NCI-H82 treated with DMSO at 0.1 percent for 48 hours (cell line): ENCODE data around the gene KLK12.

Experiments used
- DNase-seq: peaks from one replicate; lab custom pipeline; 2025; ENCODE audit not compliant: unreplicated experiment; lab: John Stamatoyannopoulos, UW

Gene KLK12

DNA sequence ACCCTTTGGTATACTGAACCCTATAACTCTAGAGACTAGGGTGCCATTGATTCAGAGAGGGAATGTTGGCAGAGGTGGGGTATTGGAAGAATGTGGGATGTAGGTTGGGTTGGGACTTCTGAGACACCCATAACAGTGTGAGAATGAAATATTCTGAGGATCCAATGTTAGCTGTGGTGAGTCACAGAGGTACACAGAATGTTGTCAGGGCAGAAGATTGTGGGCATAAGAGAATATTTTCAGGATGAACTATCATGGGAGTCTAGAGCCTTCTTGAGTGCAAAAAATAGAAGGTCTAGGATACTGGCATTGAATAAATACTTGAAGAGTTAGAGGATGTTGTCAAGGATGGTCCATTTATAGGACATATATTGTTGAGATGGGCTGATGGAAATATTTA lies 21.1 kb upstream of the KLK12 start:
- DNase-seq: no peak

DNA sequence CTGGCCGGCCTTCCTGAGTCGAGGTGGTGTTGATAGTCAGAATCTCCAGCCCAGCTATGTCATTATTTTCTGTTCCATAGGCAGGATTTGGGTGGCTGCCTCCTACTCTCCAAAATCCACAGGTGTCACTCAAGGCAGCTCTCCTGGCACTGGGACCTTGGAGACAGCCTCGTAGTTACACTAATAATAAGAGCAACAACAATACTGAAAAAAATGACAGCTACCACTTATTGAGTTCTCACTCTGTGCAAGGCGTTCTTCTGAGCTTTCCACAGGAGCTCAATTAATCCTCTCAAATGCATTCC lies 12.2 kb upstream of the KLK12 start:
- DNase-seq: no peak

DNA sequence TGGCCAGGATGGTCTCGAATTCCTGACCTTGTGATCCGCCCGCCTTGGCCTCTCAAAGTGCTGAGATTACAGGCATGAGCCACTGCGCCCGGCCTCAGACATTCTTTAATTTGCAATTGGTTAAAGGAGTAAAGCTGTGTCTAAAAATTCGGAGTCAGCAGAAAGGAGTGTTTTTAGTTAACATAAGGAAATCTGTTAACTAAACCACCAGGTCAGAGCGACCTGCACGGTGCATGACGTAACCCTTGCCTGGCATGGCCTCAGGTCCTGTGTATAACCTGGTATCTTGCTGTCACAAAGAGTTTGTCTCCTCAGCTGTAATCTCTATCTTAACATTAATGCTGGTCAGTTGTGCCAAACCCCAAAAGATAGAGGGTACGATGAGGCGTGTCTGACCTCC lies 9.5 kb upstream of the KLK12 start:
- DNase-seq: no peak

DNA sequence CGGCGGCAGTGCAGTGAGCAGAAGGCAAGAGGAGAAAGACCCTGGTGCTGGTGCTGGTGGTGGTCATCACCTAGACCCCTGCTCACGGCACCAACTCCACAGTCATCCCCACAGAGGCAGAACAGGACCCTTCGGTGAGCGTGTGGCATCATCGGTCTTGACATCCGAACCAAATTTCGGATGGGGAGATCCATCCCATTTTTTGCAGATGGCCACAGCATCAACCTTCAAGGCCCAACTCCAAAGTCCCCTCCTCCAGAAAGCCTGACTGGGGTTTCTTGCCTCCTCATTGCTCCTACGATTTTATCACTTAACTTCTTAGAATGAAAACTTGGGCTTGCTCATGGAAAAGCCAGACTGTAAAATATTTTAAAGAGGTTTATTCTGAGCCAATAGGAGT lies 8.7 kb upstream of the KLK12 start:
- DNase-seq: no peak

DNA sequence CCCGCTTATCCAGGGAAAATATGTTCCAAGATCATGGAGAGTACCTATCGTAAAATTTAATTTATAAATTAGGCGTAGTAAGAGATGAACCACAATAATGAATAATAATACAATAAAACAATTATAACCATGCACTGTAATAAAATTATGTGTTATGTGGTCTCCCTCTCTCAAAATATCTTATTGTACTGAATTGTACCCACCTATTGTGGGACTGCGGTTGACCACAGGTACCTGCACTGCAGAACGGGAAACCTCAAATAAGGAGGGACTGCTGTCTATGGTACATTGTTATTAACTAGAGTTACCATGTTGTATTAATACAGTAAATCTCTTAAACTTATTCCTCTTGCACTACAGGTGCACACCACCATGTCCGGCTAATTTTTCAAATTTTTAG lies 5.3 kb upstream of the KLK12 start:
- DNase-seq: no peak

DNA sequence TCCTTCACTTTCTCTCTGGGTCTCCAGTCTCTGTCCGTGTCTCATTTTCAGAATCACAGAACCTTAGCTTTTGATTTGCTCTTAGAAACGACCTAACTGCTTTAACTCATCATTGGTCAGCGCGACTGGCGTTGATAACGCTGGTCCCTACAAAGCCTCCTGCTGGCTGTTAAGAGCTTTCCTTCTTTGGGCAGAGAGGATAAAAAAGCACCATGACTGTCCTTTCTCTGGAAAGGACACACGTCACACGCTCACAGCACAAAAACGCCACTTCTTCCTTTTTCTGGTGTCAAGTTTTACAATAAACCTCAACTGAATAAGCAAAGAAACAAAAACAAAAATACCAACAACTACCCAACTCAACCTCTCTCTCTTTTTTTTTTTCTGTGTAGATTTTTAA lies 1.7 kb upstream of the KLK12 start:
- DNase-seq: no peak

DNA sequence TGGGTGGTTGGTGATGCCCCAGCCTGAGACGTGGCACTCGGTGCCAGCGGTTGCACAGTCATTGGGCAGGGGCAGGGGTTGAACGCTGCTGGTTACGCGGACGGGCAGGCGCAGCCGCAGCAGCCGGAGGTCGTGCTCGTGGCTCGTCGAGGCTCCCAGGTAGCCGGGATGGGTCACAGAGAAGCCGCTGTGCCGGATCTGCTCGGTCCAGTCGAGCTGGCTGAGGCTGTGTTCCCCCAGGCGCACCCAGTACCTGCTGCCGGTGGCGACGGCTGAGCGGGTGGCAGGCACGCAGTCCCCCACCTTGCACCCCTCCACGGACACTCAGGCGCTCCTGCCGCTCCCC lies 2.9 kb downstream of the KLK12 start:
- DNase-seq: no peak

DNA sequence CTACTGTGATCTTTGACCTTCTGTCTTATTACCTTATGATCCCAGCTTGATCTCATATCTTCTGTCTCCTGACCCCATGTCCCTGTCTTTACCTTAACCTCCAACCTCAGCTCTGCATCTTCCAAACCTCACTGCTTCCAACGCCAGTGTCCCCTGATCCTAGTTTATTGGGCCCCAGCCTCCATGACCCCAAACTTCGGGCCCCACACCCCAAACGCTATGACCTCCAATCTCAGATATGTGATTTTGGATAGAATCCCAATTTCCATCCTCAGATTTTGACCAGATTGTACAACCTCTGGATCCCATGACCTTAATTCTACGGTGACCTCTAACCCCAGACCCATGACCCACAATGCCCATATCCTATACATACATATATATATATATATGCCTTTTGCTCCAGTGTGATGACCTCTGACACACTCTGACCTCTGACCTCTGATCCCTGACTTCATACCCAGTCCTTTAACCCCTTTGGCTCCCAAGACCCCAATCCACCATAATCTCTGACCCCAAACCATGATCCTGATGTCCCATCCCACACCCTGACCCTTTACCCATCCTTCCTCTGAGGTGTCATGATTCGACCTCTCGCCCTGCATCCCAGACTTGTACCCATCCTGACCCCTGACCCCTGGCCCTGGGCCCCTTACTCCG lies 3.5 kb downstream of the KLK12 start:
- no peak for DNase-seq

DNA sequence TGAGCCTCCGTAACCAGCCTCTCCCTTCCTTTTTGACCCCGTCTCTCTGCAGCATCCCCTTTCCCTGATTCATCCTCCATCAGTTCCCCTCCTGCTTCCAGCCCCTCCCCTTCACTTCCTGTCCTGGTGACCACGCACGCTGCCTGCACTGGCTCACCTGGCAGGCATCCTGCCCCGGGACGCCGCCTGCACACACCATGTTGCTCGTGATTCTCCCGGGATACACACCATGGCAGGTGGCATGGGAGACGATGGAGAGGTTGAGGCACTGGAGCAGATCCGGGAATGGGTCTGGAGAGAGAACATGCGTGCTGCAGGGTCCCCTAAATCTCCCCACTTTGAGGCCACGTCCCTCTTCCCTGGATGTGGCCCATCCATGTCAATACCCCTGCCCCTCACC lies 4.2 kb downstream of the KLK12 start:
- no peak for DNase-seq

DNA sequence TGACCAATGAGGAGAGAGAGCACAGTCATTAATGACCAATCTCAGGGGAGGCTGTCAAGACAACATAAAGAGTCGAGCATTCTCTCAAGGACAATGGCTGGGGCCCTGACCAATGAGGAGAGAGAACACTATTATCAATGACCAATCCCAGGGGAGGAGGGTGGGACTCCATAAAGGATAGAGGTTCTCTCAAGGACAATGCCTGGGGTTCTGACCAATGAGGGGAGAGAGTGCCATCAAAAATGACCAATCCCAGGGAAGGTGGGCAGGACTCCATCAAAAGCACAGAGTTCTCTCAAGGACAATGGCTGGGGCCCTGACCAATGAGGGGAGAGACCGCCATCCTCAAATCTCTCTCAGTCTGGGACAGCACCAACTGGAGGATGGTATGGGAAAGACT lies 5.1 kb downstream of the KLK12 start:
- DNase-seq: no peak

DNA sequence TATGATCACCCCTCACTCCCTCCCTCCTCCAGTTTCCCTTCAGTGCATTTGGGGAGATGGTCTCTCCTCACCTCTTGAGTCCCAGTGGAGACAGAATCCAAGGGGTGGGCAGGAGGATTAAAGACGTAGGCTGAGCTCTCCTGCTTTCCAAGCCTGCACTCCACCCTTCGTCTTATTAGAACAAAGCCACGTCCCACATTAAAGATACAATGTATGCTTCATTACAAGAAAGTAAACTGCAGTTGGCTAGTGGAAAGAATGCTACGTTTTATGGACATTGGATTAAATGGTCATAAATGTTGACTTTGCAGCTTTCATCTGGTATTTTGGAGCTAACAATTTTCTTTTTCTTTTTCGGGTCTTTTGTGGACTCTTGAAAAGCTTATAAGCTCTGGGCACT lies 6.9 kb downstream of the KLK12 start:
- DNase-seq: no peak

DNA sequence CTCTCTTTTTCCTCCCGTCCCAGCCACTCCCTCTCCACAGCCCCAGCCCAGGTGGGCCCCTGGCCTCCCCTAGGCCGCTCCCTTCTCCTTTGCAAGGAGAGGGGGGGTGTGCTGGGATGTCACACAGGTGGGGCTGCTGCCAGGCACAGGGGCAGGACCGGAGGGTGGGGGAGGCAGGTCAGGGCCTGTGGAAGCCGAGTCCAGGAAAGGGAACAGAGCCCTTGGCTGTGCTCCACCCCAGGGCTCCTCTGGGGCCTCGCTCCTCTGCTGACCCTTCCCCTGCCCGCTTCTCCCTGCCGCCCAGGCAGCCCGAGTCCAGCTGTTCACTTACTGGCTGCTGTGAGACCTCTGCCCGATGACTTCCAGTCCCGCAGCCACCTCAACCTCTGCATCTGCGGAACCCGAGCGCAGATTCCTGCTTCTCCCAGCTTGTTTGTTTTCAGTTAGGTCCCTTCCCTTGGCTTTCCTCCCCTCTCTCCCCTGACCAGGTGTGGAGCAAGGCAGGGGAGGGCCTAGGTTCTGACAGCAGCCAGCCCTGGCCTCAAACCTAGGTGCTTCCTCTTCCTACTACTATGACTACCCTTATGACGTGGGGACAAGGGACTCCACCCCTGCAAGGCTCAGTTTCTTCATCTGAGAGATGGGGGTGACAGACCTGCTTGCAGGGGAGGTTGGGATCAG lies 7.5 kb downstream of the KLK12 start:
- no peak for DNase-seq

DNA sequence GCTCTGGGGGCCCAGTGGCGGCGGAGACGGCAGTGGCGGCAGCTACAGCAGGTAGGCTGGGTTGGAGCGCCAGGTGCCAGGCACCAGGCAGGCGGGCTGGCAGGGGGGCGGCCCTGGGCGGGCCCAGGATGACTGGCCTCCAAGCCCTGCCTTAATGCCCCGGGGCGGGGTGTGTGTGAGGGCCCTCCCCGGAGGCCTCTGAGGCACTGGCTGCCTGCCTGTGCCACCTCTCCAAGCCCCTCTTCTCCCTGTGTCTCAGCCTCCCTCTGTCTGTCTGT lies 8.3 kb downstream of the KLK12 start, which contains the start of gene KLK11:
Gene KLK11, minus strand, starts transcription at position 63 of the 278 bp plus-strand sequence. CDS start 985 bp downstream, outside the sequence.
- no peak for DNase-seq

DNA sequence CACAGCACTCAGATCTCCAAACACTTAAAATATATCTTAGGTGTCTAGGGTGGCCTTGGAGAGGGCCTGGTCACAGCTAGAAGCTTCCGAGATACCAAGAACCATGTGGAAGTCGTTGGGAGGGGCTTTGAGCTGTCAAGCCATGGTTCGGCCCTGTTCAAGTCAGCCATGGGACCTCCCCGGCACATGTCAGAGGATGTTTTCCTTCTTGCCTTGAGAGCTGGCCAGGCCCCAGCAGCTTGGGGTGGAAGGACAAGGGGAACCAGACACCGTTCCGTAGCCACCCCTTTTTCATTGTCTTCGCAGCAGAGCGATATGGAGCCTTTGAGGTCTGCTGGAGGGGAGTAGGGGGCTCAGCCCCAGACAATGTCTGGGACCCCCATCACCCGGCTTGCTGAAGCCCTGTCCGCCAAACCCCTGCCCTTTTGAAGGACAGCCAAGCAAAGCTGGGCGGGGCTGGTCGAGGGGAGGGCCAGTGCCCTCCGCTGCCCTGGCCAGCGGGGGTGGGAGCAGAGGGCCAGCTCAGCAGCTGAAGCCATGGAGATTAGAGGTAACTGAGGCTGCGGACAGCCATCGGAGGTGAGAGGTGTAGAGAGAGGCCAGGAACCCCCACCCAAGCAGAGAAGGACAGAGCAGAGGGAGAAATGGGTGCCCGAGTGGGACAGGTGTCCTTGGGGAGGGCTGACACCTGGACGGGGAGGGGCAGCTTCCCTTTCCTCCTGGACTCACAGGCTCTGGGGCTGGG lies 8.8 kb downstream of the KLK12 start:
- no peak for DNase-seq

DNA sequence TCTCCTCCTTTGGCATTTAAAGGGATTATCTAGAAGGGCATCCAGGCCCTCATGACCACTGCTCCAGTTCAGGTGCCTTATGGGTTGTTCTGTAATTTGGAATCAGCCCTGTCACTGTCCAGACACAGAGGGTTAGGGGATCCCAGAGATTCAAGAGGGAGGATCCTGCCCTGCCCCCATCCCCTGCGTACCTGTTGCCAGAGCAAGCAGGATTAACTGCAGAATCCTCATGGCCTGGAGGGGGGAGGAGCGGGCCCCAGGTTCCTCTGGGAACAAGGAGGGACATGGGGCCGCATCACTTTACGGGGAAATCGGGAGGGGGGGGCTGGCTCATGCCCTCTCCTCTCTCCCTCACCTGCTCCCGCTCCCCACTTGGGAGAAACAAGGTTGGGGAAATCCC lies 9.4 kb downstream of the KLK12 start:
- no peak for DNase-seq

DNA sequence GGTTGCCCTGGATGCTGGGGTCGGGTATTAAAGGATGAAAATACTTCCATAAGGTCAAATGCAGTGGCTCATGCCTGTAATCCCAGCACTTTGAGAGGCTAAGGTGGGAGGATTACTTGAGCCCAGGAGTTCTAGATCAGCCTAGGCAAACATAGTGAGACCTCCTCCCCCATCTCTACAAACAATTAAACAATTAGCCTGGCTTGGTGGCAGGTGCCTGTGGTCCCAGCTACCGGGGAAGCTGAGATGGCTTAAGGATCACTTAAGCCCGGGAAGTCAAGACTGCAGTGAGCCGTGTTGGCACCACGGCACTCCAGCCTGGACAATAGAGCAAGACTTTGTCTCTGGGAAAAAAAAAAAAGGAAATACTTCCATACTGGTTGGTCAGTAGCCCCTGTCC lies 9.9 kb downstream of the KLK12 start:
- no peak for DNase-seq

DNA sequence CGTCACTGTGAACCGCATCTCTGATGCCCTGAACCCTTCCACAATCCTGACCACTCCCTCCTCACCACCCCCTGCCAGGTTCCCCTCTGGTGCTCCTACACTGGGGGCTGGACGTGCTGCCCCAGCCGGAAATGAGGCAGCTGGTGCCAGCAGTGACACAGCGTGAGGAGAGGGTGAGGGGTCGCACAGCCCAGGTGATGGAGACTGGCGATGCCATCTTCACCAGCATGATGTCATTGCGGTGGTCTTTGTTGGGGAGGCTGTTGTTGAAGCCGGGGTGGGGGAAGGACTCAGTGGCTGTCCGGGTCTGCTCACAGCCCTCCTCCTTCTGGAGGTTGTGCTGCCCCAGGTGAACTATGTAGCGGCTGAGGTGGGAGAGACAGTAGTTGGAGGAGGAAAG lies 10.9 kb downstream of the KLK12 start:
- DNase-seq: no peak

DNA sequence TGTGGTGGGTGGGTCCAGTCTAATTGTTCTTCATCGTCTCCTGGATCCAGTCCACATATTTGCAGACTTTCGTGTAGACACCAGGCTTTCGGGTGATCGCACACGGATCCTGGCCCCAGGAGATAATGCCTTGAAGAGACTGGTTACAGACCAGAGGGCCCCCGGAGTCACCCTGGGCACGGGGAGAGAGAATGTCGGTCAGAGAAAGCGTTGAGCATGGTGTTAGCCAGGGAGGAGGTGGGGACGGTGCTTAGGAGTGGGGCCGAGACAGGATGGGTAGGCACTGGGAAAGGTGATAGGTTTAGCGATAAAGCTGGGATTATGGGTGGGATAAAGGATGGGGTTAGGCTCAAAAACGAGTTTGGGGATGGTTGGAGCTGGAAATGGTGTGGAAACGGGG lies 12.3 kb downstream of the KLK12 start:
- DNase-seq: no peak

DNA sequence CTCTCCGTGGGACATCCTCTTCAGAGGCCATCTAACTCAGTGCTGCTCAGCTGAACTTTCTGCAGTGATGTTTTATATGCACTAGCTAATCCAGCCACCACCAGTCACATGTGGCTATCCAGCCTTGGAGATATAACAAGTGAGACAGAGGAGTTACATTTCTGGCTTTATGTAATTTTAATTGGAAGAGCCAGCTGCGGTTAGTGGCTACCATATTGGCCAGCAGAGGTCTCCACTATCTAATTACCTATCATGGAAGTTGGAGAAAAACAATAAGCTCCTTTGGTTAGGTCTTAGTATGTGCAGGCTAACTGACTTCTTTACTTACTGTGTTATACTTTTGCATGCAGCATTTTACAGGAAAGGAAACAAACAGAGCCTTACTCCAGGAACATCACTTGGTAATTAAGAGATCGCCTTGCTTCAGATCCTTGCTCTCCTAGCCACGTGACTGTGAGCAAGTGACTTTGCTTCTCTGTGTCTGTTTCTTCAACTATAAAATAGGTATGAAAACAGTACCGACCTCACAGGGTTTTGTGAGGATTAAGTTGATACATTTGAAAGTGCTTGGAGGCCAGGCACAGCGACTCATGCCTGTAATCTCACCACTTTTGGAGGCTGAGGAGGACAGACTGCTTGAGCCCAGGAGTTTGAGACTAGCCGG lies 13.7 kb downstream of the KLK12 start:
- no peak for DNase-seq

DNA sequence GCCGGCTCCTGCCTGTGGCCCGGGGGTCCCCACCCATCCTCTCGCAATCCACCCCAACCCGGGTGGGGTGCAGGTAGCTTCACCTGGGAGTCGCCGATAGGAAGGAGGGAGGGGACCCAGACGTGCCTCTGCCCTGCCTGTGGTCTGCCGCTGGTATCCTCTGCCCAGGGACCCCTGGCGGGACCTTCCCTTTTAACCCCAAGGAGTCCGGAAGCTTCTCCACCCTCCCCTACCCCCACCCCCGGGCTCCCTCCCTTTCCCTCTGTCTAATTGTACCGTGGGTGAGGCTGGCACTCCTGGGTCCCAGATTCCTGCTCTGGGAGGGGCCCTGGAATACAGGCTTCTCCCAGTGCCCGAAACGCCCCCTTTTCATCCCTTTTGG lies 15.3 kb downstream of the KLK12 start, which contains the start of gene KLK10:
Gene KLK10, minus strand, starts transcription at position 166 of the 382 bp plus-strand sequence. CDS start 579 bp downstream, outside the sequence.
- no peak for DNase-seq

DNA sequence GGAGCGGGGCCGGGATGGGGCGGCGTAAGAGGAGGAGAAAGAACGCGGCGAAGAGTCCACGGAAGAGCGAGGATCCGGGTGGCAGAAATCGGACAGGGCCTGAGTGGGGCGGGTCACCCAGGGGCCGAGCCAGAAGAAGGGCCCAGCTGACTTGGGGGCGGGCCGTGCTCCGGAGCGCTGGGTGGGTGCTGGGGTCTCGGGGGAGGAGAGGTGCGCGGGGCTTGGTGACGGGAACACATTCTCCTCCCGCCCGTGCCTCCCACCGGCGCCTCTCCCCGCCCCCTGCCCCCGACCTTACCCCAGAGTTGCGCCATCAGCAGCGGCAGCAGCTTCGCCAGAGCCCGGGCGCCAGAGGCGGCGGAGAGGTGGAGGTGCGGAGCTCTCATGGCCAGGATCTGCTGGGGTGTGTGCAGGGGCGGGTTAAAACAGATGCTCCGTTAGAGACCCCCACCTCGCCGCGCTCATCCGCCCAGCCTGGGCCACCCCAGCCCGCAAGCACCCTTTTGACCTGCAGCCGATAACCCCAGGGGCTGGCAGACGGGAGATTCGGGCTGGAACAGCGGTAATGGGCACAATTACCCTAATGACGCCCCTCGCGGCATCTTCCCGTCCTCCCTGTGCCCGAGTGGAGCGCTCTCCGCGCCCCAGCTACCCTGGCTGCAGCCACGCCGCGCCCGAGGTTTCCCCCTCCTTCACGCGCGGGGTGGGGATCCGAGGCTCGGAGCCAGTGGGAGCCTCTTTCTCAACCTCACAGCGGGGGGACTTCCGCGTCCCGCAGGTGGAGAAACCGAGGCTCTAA lies 15.9 kb downstream of the KLK12 start:
- no peak for DNase-seq
